Esophagus muscularis mucosa (tissue), 3 donors: ENCODE results near the gene DSC2.

ENCODE experiments used
- CTCF ChIP-seq, 3 experiments: fragments of 200-600 bp in 2 of 3; fragments of 450-650 bp in 1 of 3; sonication (generic) in 2 of 3; IDR thresholded peaks; one replicate each; pipeline ENCODE4 v1.5.1; 2017 to 2019; ENCODE audit warnings: antibody characterized with exemption in 3 of 3, mild to moderate bottlenecking in 2 of 3, moderate library complexity in 1 of 3
- EP300 ChIP-seq: sonication (generic); formaldehyde crosslinking; IDR thresholded peaks from one replicate; pipeline ENCODE4 v1.6.1; 2017; ENCODE audit warnings: antibody characterized with exemption

GRCh38 chr18:31146809-31147208, 44.6 kb upstream of the DSC2 start:
- no peak for TF ChIP-seq CTCF (IDR thresholded peaks at IDR 0.05)
- no peak for TF ChIP-seq EP300
